OCI-LY7 (cell line): ENCODE data around the gene PROKR1. TPM values are rescaled to one million over a fixed set of nuclear protein-coding genes. Genes with fewer than 3 reads are reported as not detected.

Experiments used
- BruUV-seq: library from RNA; stranded (reverse); fragments of 400-500 nt; replicated peaks from 2 replicates; lab custom pipeline; 2021; lab: Mats Ljungman, UMichigan
- CTCF ChIA-PET: fragments of 300-600 bp; sonication (Branson Sonifier 250); formaldehyde crosslinking; loops from one replicate; lab custom pipeline; 2022; ENCODE audit warnings: antibody characterized with exemption; ENCODE audit not compliant: unreplicated experiment; lab: Charles Lee
- POLR2A ChIA-PET: fragments of 300-600 bp; sonication (Branson Sonifier 250); formaldehyde crosslinking; loops from one replicate; lab custom pipeline; 2022; ENCODE audit warnings: antibody characterized with exemption; lab: Charles Lee
- DNase-seq: peaks from one replicate; pipeline ENCODE4 v3.0.0-alpha.2; 2015; ENCODE audit warnings: low spot score
- H2AFZ ChIP-seq: fragments of 200-600 bp; sonication (generic), shearing (Covaris generic); 2 replicates; pipeline ENCODE4 v1.6.1; 2014; ENCODE audit warnings: mild to moderate bottlenecking, antibody characterized with exemption, low read length, moderate library complexity
- H3K27ac ChIP-seq: fragments of 200-600 bp; sonication (generic); 2 replicates; pipeline ENCODE4 v1.5.1; 2014; ENCODE audit warnings: mixed run types, low read depth, mild to moderate bottlenecking, moderate library complexity, low read length, inconsistent platforms; ENCODE audit not compliant: poor library complexity, severe bottlenecking
- H3K36me3 ChIP-seq: fragments of 200-600 bp; sonication (generic); 2 replicates; pipeline ENCODE4 v1.6.1; 2014; ENCODE audit warnings: mild to moderate bottlenecking, antibody characterized with exemption, low read length, moderate library complexity, mixed read lengths; ENCODE audit not compliant: insufficient read depth
- H3K4me1 ChIP-seq: fragments of 200-600 bp; sonication (generic); 2 replicates; pipeline ENCODE4 v1.5.1; 2014; ENCODE audit warnings: mild to moderate bottlenecking, low read length; ENCODE audit not compliant: insufficient read depth, poor library complexity, severe bottlenecking
- H3K4me2 ChIP-seq: fragments of 200-600 bp; sonication (generic); 2 replicates; pipeline ENCODE4 v1.6.1; 2014; ENCODE audit warnings: mild to moderate bottlenecking, low read length
- H3K4me3 ChIP-seq: fragments of 200-600 bp; sonication (generic); 2 replicates; pipeline ENCODE4 v1.5.1; 2014; ENCODE audit warnings: mild to moderate bottlenecking, low read depth, low read length; ENCODE audit not compliant: poor library complexity, severe bottlenecking
- H3K79me2 ChIP-seq: fragments of 200-600 bp; sonication (generic); 2 replicates; pipeline ENCODE4 v1.6.1; 2016; ENCODE audit warnings: low read depth, mild to moderate bottlenecking, low read length, moderate library complexity, mixed read lengths; ENCODE audit not compliant: insufficient read depth
- H3K9me2 ChIP-seq: fragments of 200-600 bp; sonication (generic); 2 replicates; pipeline ENCODE4 v1.6.1; 2016; ENCODE audit warnings: mild to moderate bottlenecking, low read length, mixed read lengths; ENCODE audit not compliant: insufficient read depth
- H3K9me3 ChIP-seq: fragments of 200-600 bp; sonication (generic); 2 replicates; pipeline ENCODE4 v1.6.1; 2014; ENCODE audit warnings: mild to moderate bottlenecking, mixed run types, low read length, mixed read lengths
- H4K20me1 ChIP-seq: fragments of 200-600 bp; sonication (generic); 2 replicates; pipeline ENCODE4 v1.6.1; 2014; ENCODE audit warnings: mild to moderate bottlenecking, antibody characterized with exemption, low read length, moderate library complexity, mixed read lengths; ENCODE audit not compliant: insufficient read depth
- EZH2phosphoT487 ChIP-seq: fragments of 200-600 bp; sonication (generic); IDR thresholded peaks from 2 replicates; pipeline ENCODE4 v1.6.1; 2018; ENCODE audit warnings: low read depth, borderline replicate concordance, mild to moderate bottlenecking, mixed run types, antibody characterized with exemption, low read length, moderate library complexity, mixed read lengths
- intact Hi-C: fragments of 100-400 bp; cut with micrococcal nuclease; formaldehyde crosslinking; loops from one replicate; pipeline ENCODE4 v1.10.0; 2022; ENCODE audit not compliant: unreplicated experiment
- total RNA-seq, 2 experiments: library from RNA; depleted of rRNA in 1 of 2; stranded (reverse); fragments of >200 nt in 1 of 2; shearing (Covaris generic) in 1 of 2; gene quantifications; 2 replicates each; pipeline ENCODE4 v1.2.3, GENCODE V29; 2014 to 2022
- TF ChIP-seq, protein P1 (sequence below): fragments of 200-600 bp; sonication (generic); conservative IDR thresholded peaks from 2 replicates; pipeline ENCODE4 v1.5.1; 2014; ENCODE audit warnings: mild to moderate bottlenecking, antibody characterized with exemption, low read length, moderate library complexity, mixed read lengths

PROKR1 gene
- total RNA-seq, 2 experiments from 2014 or later = 0.28 TPM; not detected in 1

DNA sequence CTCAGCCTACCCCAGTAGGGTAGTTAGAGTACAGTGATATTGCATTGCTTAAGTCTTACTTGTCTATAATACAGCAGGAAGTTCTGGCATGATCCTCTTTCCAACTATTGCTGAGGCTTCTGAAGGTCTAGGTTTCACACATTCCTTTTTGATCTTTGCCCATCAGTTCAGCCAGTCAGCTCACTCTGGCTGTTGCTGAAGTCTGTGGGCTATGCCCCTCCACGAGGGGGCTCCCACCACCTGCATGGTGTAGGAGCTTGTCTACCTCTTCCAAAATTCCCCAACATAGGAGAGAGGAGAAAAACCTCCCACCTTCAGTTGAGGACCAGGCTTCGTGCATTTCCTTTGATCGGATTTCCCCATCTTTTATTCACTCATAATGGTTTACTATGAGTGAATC is 26.3 kb downstream of the PROKR1 start:
- ChIA-PET POLR2A (interaction anchor here (0.7 kb wide), 1 partner anchor 344 kb away, joined by 3 read pairs; no protein-coding TSS in a partner anchor), CTCF (no interaction called here)
- no TSS peak for BruUV-seq
- H3K4me1 ChIP-seq = no peaks in the 10 kb centered on the region
- no peaks in the 10 kb centered on the region for H3K36me3 ChIP-seq
- H3K4me3 ChIP-seq = no peak overlapping the region
- H3K4me2 ChIP-seq = no peak overlapping the region
- no peaks in the 10 kb centered on the region for H3K9me2 ChIP-seq
- no peak overlapping the region for H2AFZ ChIP-seq
- DNase-seq = no peak
- TF ChIP-seq EZH2phosphoT487 = no peak
- TF ChIP-seq, protein P1, sequence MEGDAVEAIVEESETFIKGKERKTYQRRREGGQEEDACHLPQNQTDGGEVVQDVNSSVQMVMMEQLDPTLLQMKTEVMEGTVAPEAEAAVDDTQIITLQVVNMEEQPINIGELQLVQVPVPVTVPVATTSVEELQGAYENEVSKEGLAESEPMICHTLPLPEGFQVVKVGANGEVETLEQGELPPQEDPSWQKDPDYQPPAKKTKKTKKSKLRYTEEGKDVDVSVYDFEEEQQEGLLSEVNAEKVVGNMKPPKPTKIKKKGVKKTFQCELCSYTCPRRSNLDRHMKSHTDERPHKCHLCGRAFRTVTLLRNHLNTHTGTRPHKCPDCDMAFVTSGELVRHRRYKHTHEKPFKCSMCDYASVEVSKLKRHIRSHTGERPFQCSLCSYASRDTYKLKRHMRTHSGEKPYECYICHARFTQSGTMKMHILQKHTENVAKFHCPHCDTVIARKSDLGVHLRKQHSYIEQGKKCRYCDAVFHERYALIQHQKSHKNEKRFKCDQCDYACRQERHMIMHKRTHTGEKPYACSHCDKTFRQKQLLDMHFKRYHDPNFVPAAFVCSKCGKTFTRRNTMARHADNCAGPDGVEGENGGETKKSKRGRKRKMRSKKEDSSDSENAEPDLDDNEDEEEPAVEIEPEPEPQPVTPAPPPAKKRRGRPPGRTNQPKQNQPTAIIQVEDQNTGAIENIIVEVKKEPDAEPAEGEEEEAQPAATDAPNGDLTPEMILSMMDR = peak; percentile 54
- intact Hi-C loops = no loop called here
- no peaks in the 10 kb centered on the region for H3K9me3 ChIP-seq
- no peaks in the 10 kb centered on the region for H4K20me1 ChIP-seq
- no peaks in the 10 kb centered on the region for H3K79me2 ChIP-seq
- no peak overlapping the region for H3K27ac ChIP-seq

DNA sequence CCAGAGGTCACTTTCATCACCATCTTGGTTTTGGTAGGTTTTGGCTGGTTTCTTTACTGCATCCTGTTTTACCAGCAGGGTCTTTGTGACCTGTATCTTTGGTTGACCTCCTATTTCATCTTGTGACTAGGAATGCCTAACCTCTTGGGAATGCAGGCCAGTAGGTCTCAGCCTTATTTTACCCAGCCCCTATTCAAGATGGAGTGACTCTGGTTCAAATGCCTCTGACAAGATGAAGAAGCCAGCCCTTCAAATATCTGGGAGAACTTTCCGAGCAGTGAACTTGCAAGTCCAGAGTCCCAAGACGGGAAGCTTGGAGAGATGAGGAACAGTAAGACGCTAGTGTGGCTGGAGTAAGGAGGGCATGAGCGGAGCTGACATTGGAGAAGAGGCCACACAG is 28.6 kb downstream of the PROKR1 start:
- intact Hi-C loops = no loop called here
- BruUV-seq = no TSS peak
- no peak overlapping the region for H3K4me3 ChIP-seq
- no peaks in the 10 kb centered on the region for H3K4me1 ChIP-seq
- no peaks in the 10 kb centered on the region for H3K36me3 ChIP-seq
- no peak for DNase-seq
- no peak overlapping the region for H2AFZ ChIP-seq
- TF ChIP-seq EZH2phosphoT487 = no peak
- TF ChIP-seq, protein P1 = no peak
- CTCF ChIA-PET = no interaction called here
- H3K27ac ChIP-seq = no peak overlapping the region
- no peaks in the 10 kb centered on the region for H3K79me2 ChIP-seq
- no peaks in the 10 kb centered on the region for H3K9me2 ChIP-seq
- no peak overlapping the region for H3K4me2 ChIP-seq
- no peaks in the 10 kb centered on the region for H4K20me1 ChIP-seq
- POLR2A ChIA-PET = no interaction called here
- H3K9me3 ChIP-seq = 0 out of 2 replicates have a peak, but pooled peaks cover 5% of the 10 kb centered on the region

DNA sequence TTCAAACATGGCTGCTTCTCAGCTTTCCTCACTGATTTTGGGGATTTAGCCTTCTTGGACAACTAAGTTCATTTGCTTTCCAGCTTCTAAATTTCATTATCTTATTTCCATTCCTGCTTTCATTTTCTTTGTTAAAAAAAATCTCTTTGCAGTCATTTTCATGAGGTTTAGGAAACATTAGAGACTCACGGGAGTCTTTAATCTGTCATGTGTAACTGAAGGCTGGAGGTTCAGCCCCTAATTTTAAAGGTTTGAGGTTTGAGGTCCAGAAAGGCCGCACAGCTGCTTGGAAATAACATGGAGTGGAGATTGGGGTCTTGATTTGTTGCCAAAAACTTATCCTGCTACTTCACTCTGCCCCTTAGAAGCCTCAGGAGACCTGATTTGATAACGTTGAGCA is 30.3 kb downstream of the PROKR1 start:
- H3K27ac ChIP-seq = no peak overlapping the region
- intact Hi-C loops = no loop called here
- POLR2A ChIA-PET = no interaction called here
- H3K4me1 ChIP-seq = no peaks in the 10 kb centered on the region
- H3K79me2 ChIP-seq = no peaks in the 10 kb centered on the region
- no peak for TF ChIP-seq EZH2phosphoT487
- TF ChIP-seq, protein P1 = no peak
- DNase-seq = no peak
- no peaks in the 10 kb centered on the region for H3K9me2 ChIP-seq
- H3K36me3 ChIP-seq = no peaks in the 10 kb centered on the region
- BruUV-seq = no TSS peak
- CTCF ChIA-PET = no interaction called here
- H3K4me3 ChIP-seq = no peak overlapping the region
- no peaks in the 10 kb centered on the region for H4K20me1 ChIP-seq
- H3K9me3 ChIP-seq = 0 out of 2 replicates have a peak, but pooled peaks cover 5% of the 10 kb centered on the region
- H2AFZ ChIP-seq = peak overlapping the region; percentile 44
- H3K4me2 ChIP-seq = no peak overlapping the region
